RCC 7860 (cell line): Measurements from ENCODE around the gene PPFIA2.

ENCODE experiments used
- DNase-seq: peaks from one replicate; pipeline ENCODE4 v3.0.0-alpha.2; 2015; ENCODE audit warnings: low spot score
- FAIRE-seq: peaks from 2 replicates; lab custom pipeline; 2012; peaks lifted over from hg19 to GRCh38; lab: Jason Lieb, UNC

Gene PPFIA2

GRCh38 chr12:81294325-81295190 is 464.6 kb downstream of the PPFIA2 start:
- DNase-seq (no peak), FAIRE-seq (no peak)

- FAIRE-seq (no peak), DNase-seq (no peak)
Measured at GRCh38 chr12:81288651-81289050, 470.5 kb downstream of the PPFIA2 start.

DNA sequence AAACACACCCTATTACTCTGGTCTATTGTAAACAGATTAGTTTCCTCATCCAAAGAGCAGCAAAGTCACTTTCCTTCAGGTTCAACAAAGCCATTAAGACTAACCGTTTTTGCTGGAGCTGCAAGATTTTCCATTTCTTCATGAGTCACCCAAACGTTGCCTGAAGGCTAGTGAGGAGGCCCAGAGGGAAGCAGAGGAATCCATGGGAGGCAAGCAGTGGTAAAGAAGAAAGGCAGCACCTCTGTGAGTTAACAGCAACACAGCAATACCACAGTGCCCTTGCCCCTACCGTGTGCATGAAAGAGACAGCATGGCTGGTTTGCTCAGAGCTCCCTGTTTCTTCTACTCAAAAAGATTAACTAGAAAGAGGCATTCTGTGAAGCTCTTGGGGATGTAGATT is 475.0 kb downstream of the PPFIA2 start:
- FAIRE-seq (no peak), DNase-seq (no peak)

- FAIRE-seq, result no peak
- DNase-seq, result no peak
Measured at GRCh38 chr12:81274637-81275529, 484.3 kb downstream of the PPFIA2 start.

DNA sequence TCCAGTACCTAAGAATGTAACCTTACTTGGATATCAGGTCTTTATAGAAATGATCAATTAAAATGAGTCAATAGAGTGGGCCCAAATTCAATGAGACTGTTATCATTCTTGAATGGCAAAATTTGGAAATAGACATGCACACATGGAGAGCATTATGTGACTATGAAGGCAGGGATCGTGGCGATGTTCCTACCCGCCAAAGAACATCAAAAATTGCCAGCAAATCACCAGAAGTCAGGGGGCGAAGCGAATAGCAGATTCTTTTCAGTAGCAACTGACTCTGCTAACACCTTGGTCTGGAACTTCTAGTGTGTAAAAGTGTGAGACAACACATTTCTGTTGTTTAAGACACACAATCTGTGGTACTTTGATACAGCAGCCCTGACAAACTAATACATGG is 488.8 kb downstream of the PPFIA2 start:
- DNase-seq (no peak), FAIRE-seq (no peak)

DNA sequence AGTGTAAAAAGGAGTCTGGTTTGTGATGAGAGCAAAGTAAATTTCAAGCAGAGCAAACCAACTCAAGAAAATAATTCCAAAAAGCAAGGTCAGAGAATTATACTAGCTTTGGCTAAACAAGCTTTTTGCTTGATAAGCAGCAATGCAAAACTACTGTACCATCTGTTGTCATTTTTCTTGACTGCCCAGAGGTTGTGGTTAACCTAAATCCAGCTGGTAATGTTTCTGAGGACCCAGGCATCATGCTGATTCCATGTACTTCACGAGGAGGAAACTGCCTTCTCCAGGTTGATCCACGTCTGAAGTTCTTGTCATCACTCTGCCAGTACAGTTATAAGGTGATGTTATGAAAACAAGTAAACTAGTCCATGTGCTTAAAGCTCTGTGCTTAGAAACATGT is 496.1 kb downstream of the PPFIA2 start:
- no peak for DNase-seq

GRCh38 chr12:81261508-81262207 is 497.5 kb downstream of the PPFIA2 start:
- DNase-seq (no peak), FAIRE-seq (no peak)

More for the DNA sequence above, 496.1 kb downstream of the PPFIA2 start:
- FAIRE-seq, result no peak

DNA sequence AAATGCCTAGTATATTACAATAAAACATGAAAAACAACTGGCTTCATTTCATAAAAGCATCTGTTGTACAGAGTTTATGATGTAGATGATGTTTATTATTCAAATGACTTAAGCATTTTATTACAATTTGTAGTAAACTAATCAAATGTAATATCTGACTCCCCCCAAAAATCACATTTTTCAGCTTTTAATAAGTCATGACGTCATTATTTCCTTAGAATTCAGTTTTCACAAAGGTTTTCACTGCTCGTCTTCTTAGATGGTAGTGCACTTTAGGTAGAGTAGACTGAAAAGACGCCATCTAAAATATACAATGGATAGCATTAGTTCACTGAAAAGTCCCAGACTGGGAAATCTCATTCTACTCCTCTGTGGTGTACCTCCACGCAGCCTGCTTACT is 499.8 kb downstream of the PPFIA2 start:
- DNase-seq (no peak), FAIRE-seq (no peak)

DNA sequence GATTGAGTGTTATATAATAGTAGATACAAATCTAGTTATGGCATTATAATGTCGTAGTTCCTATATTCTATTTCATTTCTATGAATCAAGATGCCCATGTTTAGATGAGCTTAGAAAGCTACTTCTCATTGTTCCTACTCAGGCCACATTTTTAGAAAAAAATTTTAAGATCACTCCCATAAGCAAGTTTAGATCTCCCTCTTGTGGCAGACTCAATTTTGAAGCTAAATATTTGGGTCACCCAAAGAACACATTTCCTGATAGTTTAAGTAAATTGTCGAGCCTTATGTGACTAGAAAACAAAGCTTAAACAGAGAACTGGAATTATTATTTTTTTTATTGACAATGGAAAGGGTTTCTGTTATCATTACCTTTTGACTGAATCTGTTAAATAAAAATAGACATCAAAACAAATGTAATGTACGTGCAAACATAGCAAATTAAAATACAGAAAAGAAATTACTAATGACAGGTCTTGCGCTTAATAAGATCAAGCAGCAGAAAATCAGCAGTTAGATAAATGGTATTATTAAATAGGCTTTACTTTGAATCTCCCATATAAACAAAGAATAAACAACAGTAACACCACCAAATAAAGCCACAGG is 501.1 kb downstream of the PPFIA2 start:
- peak; percentile 54 for FAIRE-seq
- peak; percentile 8 for DNase-seq

- no peak for DNase-seq
Measured at GRCh38 chr12:81255947-81256346, 503.2 kb downstream of the PPFIA2 start.

DNA sequence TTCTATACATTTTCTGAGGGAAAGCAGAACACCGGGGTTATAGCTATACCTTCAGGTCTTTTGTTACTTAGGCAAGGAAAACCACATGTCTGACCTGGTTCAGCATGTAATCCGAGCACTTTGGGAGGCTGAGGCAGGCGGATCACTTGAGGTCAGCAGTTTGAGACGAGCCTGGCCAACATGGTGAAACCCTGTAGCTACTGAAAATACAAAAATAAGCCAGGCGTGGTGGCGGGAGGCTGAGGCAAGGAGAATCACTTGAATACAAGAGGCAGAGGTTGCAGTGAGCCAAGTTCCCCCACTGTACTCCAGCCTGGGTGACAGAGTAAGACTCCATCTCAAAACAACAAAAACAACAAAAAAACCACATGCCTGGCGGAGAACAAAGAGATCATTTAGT is 503.7 kb downstream of the PPFIA2 start:
- DNase-seq (no peak), FAIRE-seq (no peak)

More at GRCh38 chr12:81255947-81256346, 503.2 kb downstream of the PPFIA2 start:
- no peak for FAIRE-seq

- DNase-seq (no peak), FAIRE-seq (no peak)
Measured at GRCh38 chr12:81253360-81253759, 505.8 kb downstream of the PPFIA2 start.

DNA sequence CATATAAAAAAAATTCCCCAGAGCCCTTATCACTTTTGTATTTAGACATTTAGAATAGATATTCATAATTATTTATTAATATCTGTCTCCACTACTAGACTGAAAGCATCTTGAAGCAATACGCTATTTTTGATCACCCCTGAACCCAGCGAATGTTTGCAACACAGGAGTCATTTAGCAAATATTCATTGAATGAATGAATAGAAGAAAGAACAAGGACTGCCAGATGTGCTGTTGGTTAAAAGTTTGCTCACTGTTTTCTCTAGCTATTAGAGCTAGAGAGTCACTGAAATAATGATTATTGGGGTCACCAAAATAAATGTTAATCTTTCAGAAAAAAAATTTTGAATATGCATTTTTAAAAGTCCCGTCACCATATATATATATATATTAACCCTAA is 506.9 kb downstream of the PPFIA2 start:
- DNase-seq (no peak), FAIRE-seq (no peak)

GRCh38 chr12:81249976-81250375 is 509.2 kb downstream of the PPFIA2 start:
- no peak for DNase-seq
- FAIRE-seq, result no peak

GRCh38 chr12:81245907-81246570 is 513.1 kb downstream of the PPFIA2 start:
- FAIRE-seq (no peak), DNase-seq (no peak)

GRCh38 chr12:81245458-81245857 is 513.7 kb downstream of the PPFIA2 start:
- FAIRE-seq (no peak), DNase-seq (no peak)

- no peak for FAIRE-seq
- DNase-seq, result no peak
Measured at GRCh38 chr12:81231574-81232368, 527.4 kb downstream of the PPFIA2 start.

- FAIRE-seq (no peak), DNase-seq (no peak)
Measured at GRCh38 chr12:81229759-81230158, 529.4 kb downstream of the PPFIA2 start.

DNA sequence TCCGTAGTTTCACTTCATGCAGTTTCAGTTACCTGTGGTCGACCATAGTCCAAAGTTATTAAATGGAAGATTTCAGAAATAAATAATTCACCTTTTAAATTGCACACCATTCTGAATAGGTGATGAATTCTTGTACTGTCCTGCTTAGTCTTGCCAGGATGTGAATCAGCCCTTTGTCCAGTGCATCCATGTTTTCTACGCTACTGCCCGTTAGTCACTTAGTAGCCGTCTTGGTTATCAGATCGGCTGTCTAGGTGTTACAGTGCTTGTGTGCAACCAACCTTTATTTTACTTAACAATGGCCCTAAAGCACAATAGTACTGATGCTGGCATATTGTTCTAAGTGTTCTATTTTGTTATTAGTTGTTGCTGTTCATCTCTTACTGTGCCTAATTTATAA is 534.5 kb downstream of the PPFIA2 start:
- no peak for DNase-seq
- FAIRE-seq, result no peak
